Erythroblast (primary cell): ENCODE results near the gene PARD6G.

Source experiments
- GATA1 ChIP-seq: IDR thresholded peaks from 2 replicates; pipeline ENCODE4 v1.6.1; 2011; ENCODE audit warnings: low read depth, mild to moderate bottlenecking, control low read depth, low read length, moderate library complexity
- POLR2A ChIP-seq: IDR thresholded peaks from 2 replicates; pipeline ENCODE4 v1.6.1; 2011; ENCODE audit warnings: mild to moderate bottlenecking, low read length

DNA sequence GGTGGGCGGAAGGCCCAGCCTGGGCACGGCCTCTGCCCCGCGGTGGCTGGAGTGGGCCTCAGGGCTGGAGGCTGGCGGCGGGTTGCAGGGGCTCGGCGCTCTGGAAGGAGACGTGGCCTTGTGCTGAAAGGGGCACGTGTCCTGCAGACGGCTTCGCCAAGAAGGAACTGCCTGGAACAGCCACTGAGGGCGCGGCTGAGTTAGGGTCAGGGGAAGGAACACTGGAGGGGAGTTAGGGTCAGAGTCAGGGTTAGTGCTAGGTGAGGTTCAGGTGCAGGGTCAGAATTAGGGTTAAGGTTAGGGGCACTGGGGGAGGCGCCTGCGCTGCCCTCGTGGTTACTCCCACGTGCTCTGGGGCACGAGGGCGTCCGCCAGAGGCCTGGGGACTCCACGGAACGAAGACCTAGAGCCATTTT is 139.2 kb downstream of the PARD6G start:
- TF ChIP-seq POLR2A (no peak), GATA1 (no peak)
